ENCODE data around the gene MT3.

MT3 gene

GRCh38 chr16:56631197-56631596, 41.9 kb downstream of the MT3 start:
- DNase-seq (ENCODE audit: low spot score): no peak

- no peak for DNase-seq (ENCODE audit: low spot score)
These were observed 42.5 kb downstream of the MT3 start for GRCh38 chr16:56631832-56632155.

GRCh38 chr16:56632156-56632847, 43.0 kb downstream of the MT3 start, which contains the start of gene MT1M:
MT1M (plus strand) TSS chr16:56632659; CDS start chr16:56632732, 73 bp downstream.
- DNase-seq (ENCODE audit: low spot score): no peak

- no peak for DNase-seq (ENCODE audit: low spot score)
These were observed 43.6 kb downstream of the MT3 start for GRCh38 chr16:56632848-56633365.

- no peak for DNase-seq (ENCODE audit: low spot score)
These were observed 44.2 kb downstream of the MT3 start for GRCh38 chr16:56633535-56633934.

GRCh38 chr16:56634715-56635440, 45.5 kb downstream of the MT3 start:
- no peak for DNase-seq (ENCODE audit: low spot score)

- no peak for DNase-seq (ENCODE audit: low spot score)
These were observed 46.2 kb downstream of the MT3 start for GRCh38 chr16:56635441-56635967.

- no peak for DNase-seq (ENCODE audit: low spot score)
These were observed 47.5 kb downstream of the MT3 start for GRCh38 chr16:56636616-56637413.

GRCh38 chr16:56637814-56638750, 48.8 kb downstream of the MT3 start, which contains the start of gene MT1A:
MT1A (plus strand) TSS chr16:56638666; CDS start chr16:56638739, 73 bp downstream.
- no peak for DNase-seq (ENCODE audit: low spot score)

GRCh38 chr16:56639045-56639444, 49.7 kb downstream of the MT3 start:
- DNase-seq (ENCODE audit: low spot score): no peak

GRCh38 chr16:56640076-56640475, 50.7 kb downstream of the MT3 start:
- no peak for DNase-seq (ENCODE audit: low spot score)

Measured in left forelimb (tissue), 1 donor.